Smooth muscle cell (in vitro differentiated cells): ENCODE data around the gene GRIP1. TPM values are rescaled to one million over a fixed set of nuclear protein-coding genes. Genes with fewer than 3 reads are reported as not detected.

Source experiments
- DNase-seq: peaks from one replicate; lab custom pipeline; 2025; ENCODE audit not compliant: unreplicated experiment; lab: John Stamatoyannopoulos, UW
- H2AFZ ChIP-seq: fragments of 200-600 bp; sonication (generic); 2 replicates; pipeline ENCODE4 v1.6.0; 2016; ENCODE audit warnings: antibody characterized with exemption, low read depth, mild to moderate bottlenecking
- H3F3A ChIP-seq: fragments of 200-600 bp; sonication (generic); 2 replicates; pipeline ENCODE4 v1.6.0; 2017; ENCODE audit warnings: antibody characterized with exemption, low read depth
- H3K27ac ChIP-seq: fragments of 200-600 bp; sonication (generic); 2 replicates; pipeline ENCODE4 v1.5.1; 2016; ENCODE audit warnings: low read depth, mild to moderate bottlenecking
- H3K27me3 ChIP-seq: fragments of 200-600 bp; sonication (generic); 2 replicates; pipeline ENCODE4 v1.6.1; 2016; ENCODE audit warnings: low read depth, mild to moderate bottlenecking
- H3K36me3 ChIP-seq: fragments of 200-600 bp; sonication (generic); 2 replicates; pipeline ENCODE4 v1.5.1; 2016; ENCODE audit warnings: low read depth
- H3K4me1 ChIP-seq: fragments of 200-600 bp; sonication (generic); 2 replicates; pipeline ENCODE4 v1.5.1; 2016; ENCODE audit warnings: low read depth
- H3K4me2 ChIP-seq: fragments of 200-600 bp; sonication (generic); 2 replicates; pipeline ENCODE4 v1.6.0; 2016; ENCODE audit warnings: mild to moderate bottlenecking
- H3K4me3 ChIP-seq: fragments of 200-600 bp; sonication (generic); 2 replicates; pipeline ENCODE4 v1.5.1; 2016; ENCODE audit warnings: mild to moderate bottlenecking
- H3K79me2 ChIP-seq: fragments of 200-600 bp; sonication (generic); 2 replicates; pipeline ENCODE4 v1.6.0; 2016; ENCODE audit warnings: low read depth, mild to moderate bottlenecking
- H3K9ac ChIP-seq: fragments of 200-600 bp; sonication (generic); 2 replicates; pipeline ENCODE4 v1.6.0; 2016; ENCODE audit warnings: low read depth
- H3K9me3 ChIP-seq: fragments of 200-600 bp; sonication (generic); replicated peaks from 2 replicates; pipeline ENCODE4 v1.5.1; 2016; ENCODE audit warnings: low read depth
- H4K20me1 ChIP-seq: fragments of 200-600 bp; sonication (generic); 2 replicates; pipeline ENCODE4 v1.6.0; 2016; ENCODE audit warnings: low read depth
- WGBS: methylation state at CpG from one replicate; pipeline ENCODE4 v1.1.7; 2016; ENCODE audit warnings: low lambda C conversion rate; 5-methylcytosine and 5-hydroxymethylcytosine counted together
- polyA plus RNA-seq: library from polyadenylated mRNA; unstranded; fragments of >200 nt; fragmentation: Nextera tagmentation; extraction: Ambion mirVana; gene quantifications from 2 replicates; pipeline ENCODE4 v1.2.1, GENCODE V29; 2016
- total RNA-seq: library from RNA; depleted of rRNA; stranded (reverse); fragments of >200 nt; gene quantifications from 2 replicates; pipeline ENCODE4 v1.2.3, GENCODE V29; 2014
- TF ChIP-seq, protein P1 (sequence below): fragments of 200-600 bp; sonication (generic); IDR thresholded peaks from 2 replicates; pipeline ENCODE4 v1.5.1; 2017; ENCODE audit warnings: borderline replicate concordance, mild to moderate bottlenecking, antibody characterized with exemption; ENCODE audit not compliant: insufficient read depth, poor library complexity, severe bottlenecking

The GRIP1 gene
- total and polyA plus RNA-seq, 2 experiments from 2014 or later = 4.0 to 5.9 TPM

DNA sequence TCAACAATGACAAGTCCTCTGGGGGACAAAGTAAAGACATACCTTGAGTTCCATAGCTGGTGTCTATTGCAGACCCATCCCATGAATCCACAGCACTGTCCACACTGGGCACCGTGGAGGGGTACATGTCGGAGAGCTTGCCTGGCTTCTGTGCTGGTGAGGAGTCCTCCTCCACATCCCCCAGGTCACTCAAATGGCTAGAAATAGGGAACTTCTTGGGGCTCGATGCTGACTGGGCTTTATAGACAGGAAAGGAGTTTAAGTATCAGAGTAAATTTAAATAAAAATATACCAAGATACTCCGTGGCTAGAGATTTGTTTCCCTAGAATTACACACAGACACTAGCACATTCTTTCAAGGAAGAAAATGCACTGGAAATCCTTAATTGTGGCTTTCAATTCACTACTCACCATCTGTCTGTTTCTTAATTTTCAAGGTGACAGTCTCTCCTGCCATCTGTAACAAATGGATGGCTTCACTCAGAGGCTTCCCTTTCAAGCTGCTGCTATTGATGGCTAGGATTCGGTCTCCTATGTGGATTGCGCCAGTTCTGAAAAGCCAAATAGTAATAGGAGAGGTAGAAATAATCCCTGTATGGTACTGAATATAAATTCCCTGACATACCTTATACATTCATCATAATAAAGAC lies 286.5 kb downstream of the GRIP1 start:
- WGBS = 98% methylated on average over 6 of the region's 6 CpGs
- H3K4me1 ChIP-seq = no peaks in the 10 kb centered on the region
- H3K27me3 ChIP-seq = no peaks in the 10 kb centered on the region
- no peak overlapping the region for H2AFZ ChIP-seq
- no peaks in the 10 kb centered on the region for H3K36me3 ChIP-seq
- TF ChIP-seq, protein P1, sequence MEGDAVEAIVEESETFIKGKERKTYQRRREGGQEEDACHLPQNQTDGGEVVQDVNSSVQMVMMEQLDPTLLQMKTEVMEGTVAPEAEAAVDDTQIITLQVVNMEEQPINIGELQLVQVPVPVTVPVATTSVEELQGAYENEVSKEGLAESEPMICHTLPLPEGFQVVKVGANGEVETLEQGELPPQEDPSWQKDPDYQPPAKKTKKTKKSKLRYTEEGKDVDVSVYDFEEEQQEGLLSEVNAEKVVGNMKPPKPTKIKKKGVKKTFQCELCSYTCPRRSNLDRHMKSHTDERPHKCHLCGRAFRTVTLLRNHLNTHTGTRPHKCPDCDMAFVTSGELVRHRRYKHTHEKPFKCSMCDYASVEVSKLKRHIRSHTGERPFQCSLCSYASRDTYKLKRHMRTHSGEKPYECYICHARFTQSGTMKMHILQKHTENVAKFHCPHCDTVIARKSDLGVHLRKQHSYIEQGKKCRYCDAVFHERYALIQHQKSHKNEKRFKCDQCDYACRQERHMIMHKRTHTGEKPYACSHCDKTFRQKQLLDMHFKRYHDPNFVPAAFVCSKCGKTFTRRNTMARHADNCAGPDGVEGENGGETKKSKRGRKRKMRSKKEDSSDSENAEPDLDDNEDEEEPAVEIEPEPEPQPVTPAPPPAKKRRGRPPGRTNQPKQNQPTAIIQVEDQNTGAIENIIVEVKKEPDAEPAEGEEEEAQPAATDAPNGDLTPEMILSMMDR = no peak
- no peaks in the 10 kb centered on the region for H3K79me2 ChIP-seq
- H3K4me3 ChIP-seq = no peak overlapping the region
- H3K9me3 ChIP-seq = no peaks in the 10 kb centered on the region
- no peak overlapping the region for H3K27ac ChIP-seq
- no peaks in the 10 kb centered on the region for H4K20me1 ChIP-seq
- no peak for DNase-seq
- no peak overlapping the region for H3K9ac ChIP-seq
- H3K4me2 ChIP-seq = no peak overlapping the region
- no peaks in the 10 kb centered on the region for H3F3A ChIP-seq

DNA sequence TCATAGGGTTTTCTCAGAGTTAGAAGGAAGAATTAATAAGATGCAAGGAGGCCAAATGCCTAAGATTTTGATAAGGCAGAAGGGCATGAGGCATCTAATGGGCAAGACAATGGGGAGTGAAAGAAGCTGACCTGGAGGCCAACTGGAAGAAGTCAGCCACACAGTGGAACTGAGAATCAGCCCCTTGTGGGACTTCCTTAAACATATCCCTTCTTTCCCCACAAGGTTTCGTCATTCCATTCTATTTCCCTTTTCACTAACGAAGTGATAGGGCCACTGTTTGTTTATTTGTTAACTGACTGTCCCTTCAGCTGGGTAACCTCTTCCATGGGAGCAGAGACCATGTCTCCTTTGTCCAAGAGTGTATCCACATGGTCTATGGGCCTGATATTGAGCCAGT lies 290.4 kb downstream of the GRIP1 start:
- TF ChIP-seq, protein P1 = no peak
- H3K36me3 ChIP-seq = no peaks in the 10 kb centered on the region
- H3K27me3 ChIP-seq = no peaks in the 10 kb centered on the region
- no peaks in the 10 kb centered on the region for H3K9me3 ChIP-seq
- WGBS = 84% methylated on average over 2 of the region's 2 CpGs
- H3F3A ChIP-seq = no peaks in the 10 kb centered on the region
- no peak overlapping the region for H3K4me3 ChIP-seq
- DNase-seq = no peak
- no peaks in the 10 kb centered on the region for H3K4me1 ChIP-seq
- H3K4me2 ChIP-seq = no peak overlapping the region
- H3K27ac ChIP-seq = no peak overlapping the region
- no peak overlapping the region for H2AFZ ChIP-seq
- no peaks in the 10 kb centered on the region for H3K79me2 ChIP-seq
- H4K20me1 ChIP-seq = no peaks in the 10 kb centered on the region
- H3K9ac ChIP-seq = no peak overlapping the region

DNA sequence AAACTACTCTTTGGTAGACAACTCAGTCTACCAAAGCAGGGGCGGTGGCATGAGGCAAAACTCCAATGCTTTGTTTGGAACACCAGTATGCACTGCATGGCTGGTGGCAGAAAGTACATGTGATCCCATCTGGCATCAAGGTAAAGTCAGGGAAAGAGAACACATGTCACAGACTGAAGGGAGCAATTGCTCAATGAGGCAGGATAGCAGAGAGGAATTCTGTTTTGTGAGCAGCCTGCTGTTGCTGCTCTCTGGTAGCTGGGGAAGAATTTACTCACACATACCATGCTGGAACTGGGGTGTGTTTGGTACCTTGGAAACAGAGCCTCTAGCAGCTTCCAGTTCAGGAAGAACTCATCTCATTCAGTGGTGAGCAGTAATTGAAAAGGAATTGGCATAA lies 291.8 kb downstream of the GRIP1 start:
- no peak for DNase-seq
- TF ChIP-seq, protein P1 = no peak
- no peaks in the 10 kb centered on the region for H3F3A ChIP-seq
- no peaks in the 10 kb centered on the region for H3K9me3 ChIP-seq
- 100% methylated on average over 1 of the region's 1 CpG for WGBS
- H4K20me1 ChIP-seq = no peaks in the 10 kb centered on the region
- H3K4me1 ChIP-seq = no peaks in the 10 kb centered on the region
- H3K36me3 ChIP-seq = no peaks in the 10 kb centered on the region
- H3K27ac ChIP-seq = no peak overlapping the region
- H3K4me2 ChIP-seq = no peak overlapping the region
- no peaks in the 10 kb centered on the region for H3K27me3 ChIP-seq
- no peak overlapping the region for H2AFZ ChIP-seq
- no peaks in the 10 kb centered on the region for H3K79me2 ChIP-seq
- H3K9ac ChIP-seq = no peak overlapping the region
- no peak overlapping the region for H3K4me3 ChIP-seq
